GM19463 (cell line): ENCODE data around the gene DPYSL5.
A peak's percentile ranks its signal among the peaks of the same experiment; 100 is the strongest.

ENCODE experiments used
- ATAC-seq: cut with Tn5 transposase; IDR thresholded peaks from one replicate; pipeline ENCODE4 v1.9.1; 2021; ENCODE audit warnings: mild to moderate bottlenecking, moderate library complexity; ENCODE audit not compliant: unreplicated experiment

The DPYSL5 gene

GRCh38 chr2:26898480-26899078 is 50.6 kb downstream of the DPYSL5 start:
- no peak for ATAC-seq

- no peak for ATAC-seq
Observed at GRCh38 chr2:26899500-26900164, 51.7 kb downstream of the DPYSL5 start.

- ATAC-seq: no peak
Observed at GRCh38 chr2:26900831-26901321, 52.9 kb downstream of the DPYSL5 start.

- ATAC-seq: no peak
Observed at GRCh38 chr2:26901326-26902183, 53.6 kb downstream of the DPYSL5 start.

GRCh38 chr2:26903676-26904075 is 55.7 kb downstream of the DPYSL5 start:
- no peak for ATAC-seq

- ATAC-seq: peak; percentile 87
Observed at GRCh38 chr2:26904839-26905238, 56.9 kb downstream of the DPYSL5 start.

- no peak for ATAC-seq
Observed at GRCh38 chr2:26905341-26906198, 57.6 kb downstream of the DPYSL5 start.

GRCh38 chr2:26907416-26907815 is 59.5 kb downstream of the DPYSL5 start:
- no peak for ATAC-seq

GRCh38 chr2:26910176-26910575 is 62.2 kb downstream of the DPYSL5 start:
- ATAC-seq: no peak

GRCh38 chr2:26911911-26912861 is 64.3 kb downstream of the DPYSL5 start:
- no peak for ATAC-seq

- no peak for ATAC-seq
Observed at GRCh38 chr2:26913606-26913998, 65.7 kb downstream of the DPYSL5 start.

GRCh38 chr2:26913999-26914658 is 66.2 kb downstream of the DPYSL5 start:
- no peak for ATAC-seq

- no peak for ATAC-seq
Observed at GRCh38 chr2:26914659-26915310, 66.9 kb downstream of the DPYSL5 start.

GRCh38 chr2:26915316-26915715 is 67.4 kb downstream of the DPYSL5 start:
- ATAC-seq: no peak

GRCh38 chr2:26916128-26916692 is 68.3 kb downstream of the DPYSL5 start:
- no peak for ATAC-seq

GRCh38 chr2:26917135-26917836 is 69.4 kb downstream of the DPYSL5 start:
- no peak for ATAC-seq

- ATAC-seq: no peak
Observed at GRCh38 chr2:26921323-26921722, 73.4 kb downstream of the DPYSL5 start.
